SK-N-SH (cell line): Measurements from ENCODE around the gene WDFY1. TPM values are rescaled to one million over a fixed set of nuclear protein-coding genes. Genes with fewer than 3 reads are reported as not detected.

Source experiments
- CTCF ChIA-PET: fragments of 300-600, 350-600 bp; formaldehyde crosslinking; extraction: SDS; loops from one replicate; lab custom pipeline; 2021; lab: Yijun Ruan, JAX
- POLR2A ChIA-PET: fragments of 350-600 bp; sonication (Branson Sonifier 250); formaldehyde crosslinking; extraction: SDS; loops from one replicate; lab custom pipeline; 2020; ENCODE audit warnings: antibody characterized with exemption, inconsistent platforms; lab: Yijun Ruan, JAX
- DNase-seq: peaks from one replicate; pipeline ENCODE4 v3.0.0; 2012
- H2AFZ ChIP-seq: fragments of 200-600 bp; sonication (generic); 2 replicates; pipeline ENCODE4 v1.8.1; 2016; ENCODE audit warnings: antibody characterized with exemption, mild to moderate bottlenecking, low read depth
- H3F3A ChIP-seq: fragments of 200-600 bp; sonication (generic); replicated peaks from 2 replicates; pipeline ENCODE3; 2016; ENCODE audit warnings: antibody characterized with exemption, mild to moderate bottlenecking; ENCODE audit not compliant: insufficient read depth
- H3K27ac ChIP-seq, 2 experiments: fragments of 200-500 bp in 1 of 2; fragments of 200-600 bp in 1 of 2; sonication (Bioruptor generic) in 1 of 2; sonication (generic), shearing (Covaris generic) in 1 of 2; 2 replicates each; pipeline versions ENCODE4 v1.5.1 to v1.6.1; 2014 to 2016; ENCODE audit warnings: low read depth in 2 of 2, inconsistent platforms in 1 of 2, low read length in 1 of 2, mild to moderate bottlenecking in 1 of 2, mixed read lengths in 1 of 2
- H3K27me3 ChIP-seq: fragments of 200-600 bp; sonication (generic), shearing (Covaris generic); 2 replicates; pipeline ENCODE4 v1.6.1; 2016; ENCODE audit warnings: mixed run types; ENCODE audit not compliant: insufficient read depth
- H3K36me3 ChIP-seq, 2 experiments: fragments of 200-500 bp in 1 of 2; fragments of 200-600 bp in 1 of 2; sonication (Bioruptor generic) in 1 of 2; sonication (generic) in 1 of 2; replicated peaks in 1 of 2; 2 replicates each; pipeline versions ENCODE3 to v1.5.1; 2014 to 2016; ENCODE audit warnings: low read length in 1 of 2, mild to moderate bottlenecking in 1 of 2; ENCODE audit not compliant: insufficient read depth in 2 of 2, control insufficient read depth in 1 of 2
- H3K4me1 ChIP-seq, 2 experiments: fragments of 200-500 bp in 1 of 2; fragments of 200-600 bp in 1 of 2; sonication (Bioruptor generic) in 1 of 2; sonication (generic), shearing (Covaris generic) in 1 of 2; 2 replicates each; pipeline versions ENCODE4 v1.5.1 to v1.6.1; 2014 to 2016; ENCODE audit warnings: low read depth in 1 of 2, low read length in 1 of 2, mixed run types in 1 of 2; ENCODE audit not compliant: insufficient read depth in 2 of 2, control insufficient read depth in 1 of 2
- H3K4me2 ChIP-seq: fragments of 200-600 bp; sonication (generic), shearing (Covaris generic); 2 replicates; pipeline ENCODE4 v1.6.1; 2017; ENCODE audit warnings: mixed run types
- H3K4me3 ChIP-seq, 2 experiments: fragments of 200-500 bp in 1 of 2; fragments of 200-600 bp in 1 of 2; sonication (Bioruptor generic) in 1 of 2; sonication (generic), shearing (Covaris generic) in 1 of 2; 2 replicates each; pipeline versions ENCODE4 v1.5.1 to v1.8.1; 2014 to 2016; ENCODE audit warnings: low read depth in 2 of 2, inconsistent platforms in 1 of 2, low read length in 1 of 2, mild to moderate bottlenecking in 1 of 2, mixed read lengths in 1 of 2, moderate library complexity in 1 of 2
- H3K79me2 ChIP-seq: fragments of 200-600 bp; sonication (generic); 2 replicates; pipeline ENCODE4 v1.8.1; 2017; ENCODE audit warnings: mild to moderate bottlenecking; ENCODE audit not compliant: insufficient read depth
- H3K9ac ChIP-seq: fragments of 200-600 bp; sonication (generic); 2 replicates; pipeline ENCODE4 v1.6.1; 2017; ENCODE audit warnings: mixed run types
- H3K9me2 ChIP-seq: fragments of 200-600 bp; sonication (generic); 2 replicates; pipeline ENCODE4 v1.6.1; 2017; ENCODE audit warnings: mixed run types
- H3K9me3 ChIP-seq: fragments of 200-600 bp; sonication (generic); 2 replicates; pipeline ENCODE4 v1.6.1; 2017; ENCODE audit warnings: mixed run types, mild to moderate bottlenecking, moderate library complexity
- H4K20me1 ChIP-seq: fragments of 200-600 bp; sonication (generic); 2 replicates; pipeline ENCODE4 v1.6.1; 2017; ENCODE audit warnings: mild to moderate bottlenecking, mixed run types; ENCODE audit not compliant: insufficient read depth
- CTCF ChIP-seq: fragments of 200-600 bp; sonication (generic); IDR thresholded peaks from 2 replicates; pipeline ENCODE4 v1.6.1; 2017; ENCODE audit warnings: antibody characterized with exemption, mild to moderate bottlenecking, moderate library complexity
- EZH2phosphoT487 ChIP-seq: fragments of 200-600 bp; sonication (generic); IDR thresholded peaks from 2 replicates; pipeline ENCODE4 v1.6.1; 2017; ENCODE audit warnings: low read depth, mixed run types, mild to moderate bottlenecking, antibody characterized with exemption, moderate library complexity, borderline replicate concordance
- GABPA ChIP-seq: IDR thresholded peaks from 2 replicates; pipeline ENCODE4 v1.4.0; 2012; ENCODE audit warnings: low read depth, mild to moderate bottlenecking
- GATA2 ChIP-seq: sonication (generic); formaldehyde crosslinking; IDR thresholded peaks from 2 replicates; pipeline ENCODE4 v1.5.0; 2020; ENCODE audit warnings: mild to moderate bottlenecking, missing genetic modification reagents
- MAX ChIP-seq: IDR thresholded peaks from 2 replicates; pipeline ENCODE4 v1.4.0; 2012; ENCODE audit warnings: low read depth
- MEF2A ChIP-seq: IDR thresholded peaks from 2 replicates; pipeline ENCODE4 v1.4.0; 2012; ENCODE audit warnings: low read depth, borderline replicate concordance
- NFIC ChIP-seq: IDR thresholded peaks from 2 replicates; pipeline ENCODE4 v1.4.0; 2012; ENCODE audit warnings: borderline replicate concordance
- POLR2AphosphoS5 ChIP-seq: IDR thresholded peaks from 2 replicates; pipeline ENCODE4 v1.6.1; 2012; ENCODE audit warnings: low read depth, low read length
- RAD21 ChIP-seq: IDR thresholded peaks from 2 replicates; pipeline ENCODE4 v1.6.1; 2012; ENCODE audit warnings: mild to moderate bottlenecking, low read length
- RCOR1 ChIP-seq: fragments of 150-350 bp; IDR thresholded peaks from 2 replicates; pipeline ENCODE4 v1.6.1; 2017; ENCODE audit warnings: antibody characterized with exemption, low read length
- RFX5 ChIP-seq: IDR thresholded peaks from 2 replicates; pipeline ENCODE4 v1.6.1; 2012; ENCODE audit warnings: mild to moderate bottlenecking, improper control_type of control experiment, low read length
- RXRA ChIP-seq: IDR thresholded peaks from 2 replicates; pipeline ENCODE4 v1.4.0; 2012; ENCODE audit warnings: low read depth, mild to moderate bottlenecking, borderline replicate concordance
- SMC3 ChIP-seq: IDR thresholded peaks from 2 replicates; pipeline ENCODE4 v1.6.1; 2012; ENCODE audit warnings: low read depth, low read length, improper control_type of control experiment
- USF1 ChIP-seq: IDR thresholded peaks from 2 replicates; pipeline ENCODE4 v1.4.0; 2012; ENCODE audit warnings: low read depth, borderline replicate concordance
- YY1 ChIP-seq: IDR thresholded peaks from 2 replicates; pipeline ENCODE4 v1.4.0; 2012; ENCODE audit warnings: low read depth, mild to moderate bottlenecking
- WGBS: methylation state at CpG from one replicate; pipeline ENCODE4 v1.1.6; 2017; ENCODE audit warnings: low lambda C conversion rate; 5-methylcytosine and 5-hydroxymethylcytosine counted together
- polyA plus RNA-seq, 3 experiments: library from polyadenylated mRNA; depleted of rRNA; stranded (reverse); fragments of >200 nt; gene quantifications; 2 replicates each; pipeline ENCODE4 v1.2.3, GENCODE V29; 2012
- TF ChIP-seq, protein P1 (sequence below): IDR thresholded peaks from 2 replicates; pipeline ENCODE4 v1.4.0; 2012; ENCODE audit warnings: low read depth, borderline replicate concordance

The WDFY1 gene
- polyA plus RNA-seq, 1 of the 3 experiments (the other 2 are of a cell fraction): 21.7 TPM

GRCh38 chr2:223980803-223981202 lies 35.7 kb upstream of the WDFY1 start:
- H2AFZ ChIP-seq: no peak overlapping the region
- peaks cover 48 to 69% of the 10 kb centered on the region in 2 experiments for H3K36me3 ChIP-seq
- DNase-seq: no peak
- no peak overlapping the region for H3K4me3 ChIP-seq
- no peaks in the 10 kb centered on the region for H3K9me3 ChIP-seq
- ChIA-PET CTCF (interaction anchor here (1.1 to 17.0 kb wide), 5 partner anchors 10 to 388 kb away, joined by 3 to 255 read pairs (median 25); no protein-coding TSS in a partner anchor), POLR2A (no interaction called here)
- 90% methylated on average over 4 of the region's 4 CpGs for WGBS
- H3K9ac ChIP-seq: no peak overlapping the region
- H4K20me1 ChIP-seq: no peaks in the 10 kb centered on the region
- no peaks in the 10 kb centered on the region; a peak in 1 of 4 replicates for H3K4me1 ChIP-seq
- TF ChIP-seq RXRA: no peak
- TF ChIP-seq GABPA: no peak
- TF ChIP-seq CTCF: no peak
- TF ChIP-seq NFIC: no peak
- no peak for TF ChIP-seq RFX5
- TF ChIP-seq EZH2phosphoT487: no peak
- no peak for TF ChIP-seq RAD21
- TF ChIP-seq POLR2AphosphoS5: no peak
- TF ChIP-seq MEF2A: no peak
- TF ChIP-seq, protein P1, sequence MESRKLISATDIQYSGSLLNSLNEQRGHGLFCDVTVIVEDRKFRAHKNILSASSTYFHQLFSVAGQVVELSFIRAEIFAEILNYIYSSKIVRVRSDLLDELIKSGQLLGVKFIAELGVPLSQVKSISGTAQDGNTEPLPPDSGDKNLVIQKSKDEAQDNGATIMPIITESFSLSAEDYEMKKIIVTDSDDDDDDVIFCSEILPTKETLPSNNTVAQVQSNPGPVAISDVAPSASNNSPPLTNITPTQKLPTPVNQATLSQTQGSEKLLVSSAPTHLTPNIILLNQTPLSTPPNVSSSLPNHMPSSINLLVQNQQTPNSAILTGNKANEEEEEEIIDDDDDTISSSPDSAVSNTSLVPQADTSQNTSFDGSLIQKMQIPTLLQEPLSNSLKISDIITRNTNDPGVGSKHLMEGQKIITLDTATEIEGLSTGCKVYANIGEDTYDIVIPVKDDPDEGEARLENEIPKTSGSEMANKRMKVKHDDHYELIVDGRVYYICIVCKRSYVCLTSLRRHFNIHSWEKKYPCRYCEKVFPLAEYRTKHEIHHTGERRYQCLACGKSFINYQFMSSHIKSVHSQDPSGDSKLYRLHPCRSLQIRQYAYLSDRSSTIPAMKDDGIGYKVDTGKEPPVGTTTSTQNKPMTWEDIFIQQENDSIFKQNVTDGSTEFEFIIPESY: no peak
- no peak for TF ChIP-seq USF1
- TF ChIP-seq GATA2: no peak
- TF ChIP-seq SMC3: no peak
- TF ChIP-seq MAX: no peak
- H3K27ac ChIP-seq: no peak overlapping the region
- peaks cover 12% of the 10 kb centered on the region for H3F3A ChIP-seq
- no peaks in the 10 kb centered on the region for H3K27me3 ChIP-seq
- no peaks in the 10 kb centered on the region for H3K9me2 ChIP-seq
- no peak overlapping the region for H3K4me2 ChIP-seq
- H3K79me2 ChIP-seq: no peaks in the 10 kb centered on the region

GRCh38 chr2:223980397-223980735 lies 35.2 kb upstream of the WDFY1 start:
- H3K27me3 ChIP-seq: no peaks in the 10 kb centered on the region
- CTCF ChIA-PET: interaction anchor here (1.1 to 17.0 kb wide), 5 partner anchors 10 to 388 kb away, joined by 3 to 255 read pairs (median 25); no protein-coding TSS in a partner anchor
- peaks cover 12% of the 10 kb centered on the region for H3F3A ChIP-seq
- H3K79me2 ChIP-seq: no peaks in the 10 kb centered on the region
- H3K4me2 ChIP-seq: no peak overlapping the region
- H3K36me3 ChIP-seq: peaks cover 52 to 69% of the 10 kb centered on the region in 2 experiments
- WGBS: 83% methylated on average over 1 of the region's 1 CpG
- H4K20me1 ChIP-seq: no peaks in the 10 kb centered on the region
- no peak overlapping the region for H3K9ac ChIP-seq
- no peak overlapping the region for H3K4me3 ChIP-seq
- no peak overlapping the region for H3K27ac ChIP-seq
- TF ChIP-seq RCOR1: no peak
- TF ChIP-seq RAD21: no peak
- TF ChIP-seq YY1: no peak
- TF ChIP-seq USF1: no peak
- no peak for TF ChIP-seq GABPA
- TF ChIP-seq, all 33 proteins: peak for 0
- Histone ChIP-seq H3K4me1 (no peaks in the 10 kb centered on the region; a peak in 1 of 4 replicates), H2AFZ (no peak overlapping the region), H3K9me3 (no peaks in the 10 kb centered on the region), H3K9me2 (no peaks in the 10 kb centered on the region)
- no peak for DNase-seq
- POLR2A ChIA-PET: no interaction called here
